Measurements from ENCODE around the gene IFITM10.
A peak's percentile ranks its signal among the peaks of the same experiment; 100 is the strongest.

Gene IFITM10

GRCh38 chr11:1777737-1778136 is 27.3 kb upstream of the IFITM10 start:
- DNase-seq: no peak

DNA sequence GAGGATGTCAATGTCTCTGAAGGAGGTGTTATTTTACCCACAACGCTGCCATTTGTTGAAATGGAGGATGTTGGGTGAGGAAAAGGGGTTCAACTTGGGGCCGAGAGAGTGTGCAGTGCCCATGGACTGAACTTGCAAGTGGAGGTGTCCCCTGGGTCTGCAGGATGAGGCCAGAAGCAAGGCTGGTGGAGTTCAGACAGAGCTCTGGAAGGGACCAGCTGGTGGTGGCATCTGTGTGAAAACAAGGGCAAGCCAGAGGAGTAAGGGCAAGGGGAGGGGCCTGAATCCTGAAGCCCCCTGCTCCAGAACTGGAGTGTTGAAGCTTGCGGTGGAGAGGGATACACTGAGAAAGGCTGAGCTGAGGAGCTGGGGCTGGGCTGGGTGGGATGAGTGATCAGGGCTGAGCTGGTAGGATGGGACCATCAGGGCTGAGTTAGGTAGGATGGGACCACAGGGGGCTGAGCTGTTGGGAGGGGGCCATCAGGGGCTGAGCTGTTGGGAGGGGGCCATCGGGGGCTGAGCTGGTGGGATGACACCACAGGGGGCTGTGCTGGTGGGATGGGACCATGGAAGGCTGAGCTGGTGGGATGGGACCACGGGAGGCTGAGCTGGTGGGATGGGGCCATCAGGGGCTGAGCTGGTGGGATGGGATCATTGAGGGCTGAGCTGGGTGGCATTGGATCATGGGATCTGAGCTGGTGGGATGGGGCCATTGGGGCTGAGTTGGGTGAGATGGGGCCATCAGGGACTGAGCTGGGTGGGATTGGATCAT is 26.7 kb upstream of the IFITM10 start:
- DNase-seq: no peak

- DNase-seq: no peak
Observed at GRCh38 chr11:1776331-1776851, 26.0 kb upstream of the IFITM10 start.

DNA sequence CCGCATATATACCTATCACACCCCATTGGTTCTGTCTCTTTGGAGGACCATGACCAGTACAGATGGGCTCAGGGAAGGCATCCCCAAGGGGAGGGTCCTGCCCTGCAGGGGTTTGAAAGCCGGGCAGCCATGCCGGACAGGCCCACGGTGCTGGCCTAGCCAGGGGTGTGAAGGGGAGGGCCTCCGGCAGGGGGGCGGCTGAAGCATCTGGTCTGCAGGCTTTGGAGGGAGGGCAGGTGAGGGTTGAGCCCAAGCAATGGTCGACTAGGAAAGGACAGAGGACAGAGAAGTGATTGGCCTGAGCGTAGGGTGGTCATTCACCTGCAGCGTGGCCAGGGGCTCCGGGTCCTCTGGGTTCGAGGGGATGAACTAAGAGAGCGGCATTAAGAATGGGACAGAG is 24.5 kb upstream of the IFITM10 start:
- DNase-seq: no peak

DNA sequence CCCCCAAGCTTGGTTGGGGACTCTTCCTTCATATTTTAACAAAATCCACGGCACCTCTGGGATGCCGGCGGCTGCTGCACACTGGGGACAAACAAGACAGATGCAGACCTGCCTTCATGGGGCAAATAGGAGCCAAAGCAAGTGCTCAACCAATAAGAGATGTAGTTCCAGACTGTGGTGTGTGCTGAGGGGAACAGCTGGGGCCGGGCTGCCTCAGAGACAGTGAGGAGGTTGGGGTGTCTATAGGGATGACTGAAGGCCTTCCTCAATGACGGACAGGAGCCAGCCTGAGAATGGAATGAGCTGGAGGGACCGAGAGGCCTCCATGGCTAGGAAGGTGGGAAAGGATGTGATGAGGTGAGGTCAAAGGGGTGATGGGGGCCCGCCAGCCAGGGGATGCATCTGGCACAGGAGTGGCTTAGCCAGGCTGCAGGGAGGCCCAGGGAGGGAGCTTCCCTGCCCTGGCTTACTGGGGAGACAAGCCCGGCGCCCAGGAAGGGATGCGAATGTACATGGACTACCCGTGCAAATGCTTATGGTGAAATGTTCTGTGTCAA is 23.7 kb upstream of the IFITM10 start:
- no peak for DNase-seq

DNA sequence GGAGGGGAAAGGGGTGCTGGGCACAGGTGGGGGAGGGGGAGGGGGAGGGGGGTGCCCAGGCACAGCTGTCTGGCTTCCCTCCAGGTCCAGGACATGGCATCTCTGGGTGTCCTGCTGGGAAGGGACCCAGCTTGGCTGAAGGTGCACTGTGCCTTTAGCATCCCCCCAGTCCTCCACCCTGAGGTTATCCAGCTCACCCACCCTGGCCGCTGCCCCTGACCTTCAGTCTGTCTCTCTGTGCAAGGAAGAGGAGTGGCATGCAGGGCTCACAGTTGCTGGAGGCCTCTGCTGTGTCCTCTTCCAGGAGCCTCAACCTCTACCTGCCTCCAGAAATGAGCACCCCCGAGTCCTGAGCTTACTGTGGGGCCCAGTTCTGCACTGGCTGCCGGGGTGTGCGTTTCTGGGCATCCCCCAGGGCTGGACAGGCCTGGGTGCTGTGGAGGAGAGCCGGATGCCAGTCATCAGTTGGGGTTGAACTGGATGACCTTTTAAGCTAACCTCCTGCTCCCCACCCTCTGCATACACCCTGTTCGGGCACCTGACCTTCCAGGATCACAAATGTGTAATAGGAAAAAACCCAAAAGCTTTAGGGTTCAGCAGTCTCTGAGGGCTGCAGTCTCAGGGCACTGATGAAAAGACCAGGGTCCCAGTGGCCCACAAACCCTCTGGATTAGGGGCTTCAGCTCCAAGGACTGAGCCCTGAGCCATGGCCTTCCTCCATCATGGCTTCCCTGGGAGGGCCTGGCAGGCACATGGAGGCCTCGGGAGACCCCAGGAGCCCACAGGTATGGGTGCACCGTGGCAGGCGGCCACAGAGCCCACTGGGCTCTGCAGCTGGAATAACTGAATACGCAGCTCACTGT is 23.0 kb upstream of the IFITM10 start:
- DNase-seq: no peak

- DNase-seq: peak; percentile 3
Observed at GRCh38 chr11:1772270-1773130, 22.1 kb upstream of the IFITM10 start.

- no peak for DNase-seq
Observed at GRCh38 chr11:1771700-1772099, 21.3 kb upstream of the IFITM10 start.

DNA sequence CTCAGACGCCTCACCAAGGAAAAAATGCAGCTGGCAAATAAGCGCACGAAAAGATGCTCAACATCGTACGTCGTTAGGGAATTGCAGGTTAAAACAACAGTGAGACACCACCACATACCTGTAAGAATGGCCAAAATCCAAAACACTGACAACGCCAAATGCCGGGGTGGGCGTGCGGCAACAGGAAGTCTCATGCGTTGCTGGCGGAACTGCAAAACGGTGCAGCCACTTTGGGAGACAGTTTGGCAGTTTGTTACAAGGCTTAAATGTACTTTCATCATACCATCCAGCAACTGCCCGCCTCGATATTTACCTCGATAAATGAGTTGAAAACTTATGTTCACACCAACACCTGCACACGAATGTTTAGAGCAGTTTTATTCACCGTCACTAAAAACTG is 20.9 kb upstream of the IFITM10 start:
- DNase-seq: no peak

GRCh38 chr11:1770528-1770927 is 20.1 kb upstream of the IFITM10 start:
- DNase-seq: no peak

GRCh38 chr11:1770061-1770460 is 19.7 kb upstream of the IFITM10 start:
- no peak for DNase-seq

GRCh38 chr11:1769304-1769936 is 19.0 kb upstream of the IFITM10 start:
- DNase-seq: peak; percentile 14

GRCh38 chr11:1768141-1768469 is 17.7 kb upstream of the IFITM10 start:
- DNase-seq: no peak

DNA sequence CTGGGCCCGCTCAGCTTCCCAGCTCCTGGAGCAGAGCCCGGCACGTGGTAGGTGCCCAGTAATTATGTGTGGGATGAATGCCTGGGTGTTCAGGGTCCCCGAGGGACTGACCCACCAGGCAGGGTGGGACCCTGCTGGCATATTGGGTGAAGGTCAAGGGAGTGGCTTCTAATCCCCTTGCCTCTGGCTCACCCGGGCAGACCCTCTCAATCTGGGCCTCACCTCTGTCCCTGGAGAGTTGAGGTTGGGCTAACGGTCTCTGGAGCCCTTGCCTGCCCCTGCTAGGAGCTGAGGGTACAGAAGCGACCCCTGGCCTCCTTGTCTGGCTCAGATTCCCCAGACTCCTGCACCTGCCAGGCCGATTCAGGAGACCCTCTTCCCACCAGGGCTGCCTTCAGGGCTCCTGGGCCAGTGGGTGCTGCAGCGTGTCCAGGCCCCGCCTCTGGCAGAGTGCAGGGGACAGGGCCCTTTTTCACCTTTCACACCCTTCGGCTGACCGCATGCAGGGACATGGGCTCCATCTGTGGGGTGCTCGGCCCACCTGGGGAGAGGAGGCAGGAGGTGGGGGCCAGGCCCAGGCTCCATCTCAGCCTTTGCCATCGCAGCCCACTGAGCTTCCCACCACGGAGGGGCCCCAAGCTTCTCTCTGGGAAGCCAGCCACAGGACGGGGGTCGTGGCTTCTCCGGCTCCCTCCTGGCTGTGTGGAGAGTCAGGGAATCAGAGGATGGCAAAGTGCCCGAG is 17.2 kb upstream of the IFITM10 start:
- DNase-seq: no peak

GRCh38 chr11:1766719-1767398 is 16.5 kb upstream of the IFITM10 start:
- DNase-seq: no peak

DNA sequence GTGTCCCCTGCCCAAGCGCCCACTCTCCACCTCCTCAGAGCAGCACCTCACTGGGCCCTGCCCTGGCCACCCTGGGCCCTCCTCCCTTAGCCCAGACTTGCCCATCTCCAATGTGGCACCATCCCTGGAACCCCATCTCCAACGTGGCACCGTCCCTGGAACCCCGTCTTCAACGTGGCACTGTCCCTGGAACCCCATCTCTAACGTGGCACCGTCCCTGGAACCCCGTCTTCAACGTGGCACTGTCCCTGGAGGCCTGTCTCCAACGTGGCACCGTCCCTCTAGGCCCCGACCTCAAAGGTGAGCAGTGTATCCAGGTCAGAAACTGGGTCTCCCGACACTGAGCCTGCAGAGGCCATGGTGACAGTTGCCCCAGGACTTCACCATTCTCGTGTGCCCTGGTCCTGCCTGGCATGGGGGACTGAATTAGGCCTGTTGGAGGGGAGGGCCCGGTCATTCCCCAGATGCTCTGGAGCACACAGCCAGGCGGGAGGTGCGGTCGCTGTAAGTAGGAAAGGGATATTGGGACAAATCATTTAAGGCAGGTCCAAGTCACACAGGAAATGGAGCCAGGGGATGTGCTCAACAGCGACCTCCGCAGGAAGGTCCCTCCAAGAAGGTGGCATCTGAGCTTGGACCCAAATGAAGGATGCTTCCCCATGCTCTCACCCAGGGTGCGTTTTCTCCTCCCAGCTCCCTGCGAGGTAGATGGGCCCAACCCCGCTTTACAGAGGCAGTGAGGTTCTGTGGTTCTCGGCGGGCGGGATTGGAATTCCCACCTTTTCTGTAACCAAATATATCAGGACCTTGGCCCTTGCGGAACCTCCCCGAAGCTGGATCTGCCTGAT is 15.7 kb upstream of the IFITM10 start:
- DNase-seq: no peak

DNA sequence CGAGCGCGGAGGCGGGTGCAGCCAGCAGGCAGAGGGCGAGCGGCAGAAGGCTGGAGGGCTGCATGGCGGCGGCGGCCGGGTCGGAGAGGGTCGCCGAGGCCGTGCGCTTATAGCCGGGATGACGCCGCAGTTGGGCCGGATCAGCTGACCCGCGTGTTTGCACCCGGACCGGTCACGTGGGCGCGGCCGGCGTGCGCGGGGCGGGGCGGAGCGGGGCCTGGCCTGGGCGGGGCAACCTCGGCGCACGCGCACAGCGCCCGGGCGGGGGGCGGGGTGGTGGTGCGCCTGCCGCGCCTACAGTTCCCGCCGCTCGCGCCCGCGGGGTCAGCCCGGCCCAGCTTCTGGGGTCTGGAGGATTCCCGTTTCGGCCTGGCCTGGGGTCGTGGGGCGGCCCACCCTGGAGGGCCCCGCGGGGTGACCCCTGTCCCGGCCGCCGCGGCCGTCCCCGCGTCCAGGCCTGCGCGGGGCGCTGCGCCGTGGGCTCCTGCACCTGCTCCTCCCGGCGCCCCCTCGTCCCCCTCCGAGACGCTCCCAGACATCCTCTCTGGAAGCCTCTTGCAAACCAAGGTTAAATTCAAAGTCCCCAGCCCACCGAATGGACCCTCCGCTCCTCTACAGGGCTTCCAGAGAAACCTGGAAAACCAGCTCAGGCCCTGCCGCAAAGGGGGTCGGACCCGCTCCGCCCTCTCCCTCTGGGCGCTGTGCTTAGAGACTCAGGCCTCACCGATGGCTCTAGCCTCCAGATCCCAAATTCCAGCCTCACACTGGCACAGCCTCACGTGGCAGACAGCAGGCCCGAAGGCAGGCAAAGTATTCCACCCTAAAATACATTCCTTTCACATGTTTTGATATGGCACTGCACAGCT is 13.6 kb upstream of the IFITM10 start, which contains the start of gene CTSD:
Gene CTSD, minus strand, starts transcription at position 132 of the 866 bp plus-strand sequence. Its CDS starts 68 bp downstream, at position 64.
- DNase-seq: peak; percentile 28

DNA sequence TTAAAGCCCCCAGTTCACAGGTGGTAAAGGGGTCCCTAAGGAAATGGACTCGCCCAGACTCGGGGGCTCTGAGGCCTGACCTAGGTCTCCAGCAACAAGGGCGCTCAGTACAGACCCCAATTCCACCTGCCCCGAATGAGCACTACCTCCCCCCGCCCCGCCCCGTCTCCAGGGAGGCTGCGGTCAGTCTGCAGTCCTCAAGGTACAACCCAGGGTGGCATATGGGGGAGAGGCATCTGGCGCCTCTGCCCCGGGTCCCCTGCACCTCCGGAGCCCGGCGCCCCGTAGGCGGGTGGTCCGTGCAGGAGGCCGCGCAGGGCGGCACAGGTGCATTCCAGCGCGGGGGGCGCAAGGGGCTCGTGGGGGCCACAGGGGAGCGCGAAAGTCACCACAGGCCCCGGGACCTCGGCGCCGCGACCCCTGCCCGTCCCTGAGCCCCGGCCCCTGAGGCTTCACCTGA is 13.0 kb upstream of the IFITM10 start:
- DNase-seq: no peak

Measured in NCI-H446 treated with DMSO at 0.1 percent for 48 hours (cell line).